Measurements from ENCODE around the gene SEPTIN3. TPM values are rescaled to one million over a fixed set of nuclear protein-coding genes. Genes with fewer than 3 reads are reported as not detected.

SEPTIN3 gene
- total and polyA plus RNA-seq, 2 of the 8 experiments (the other 6 are each of a cell fraction or from before 2014, with no cell fraction given), result 38.9 to 52.9 TPM

- TF ChIP-seq SIN3A (conservative IDR thresholded peaks at IDR 0.05 in 1 of 2, IDR thresholded peaks at IDR 0.05 in 1 of 2; ENCODE audit: low read depth in 1 of 2, low read length in 2 of 2) (peak in 1 of 2 experiments; percentile 62; a peak in 2 of 4 replicates), MAX (IDR thresholded peaks at IDR 0.05) (peak; percentile 66), CBX5 (IDR thresholded peaks at IDR 0.05; ENCODE audit: low read depth, low read length) (no peak), TCF12 (IDR thresholded peaks at IDR 0.05; ENCODE audit: low read depth, low read length) (no peak), RAD21 (IDR thresholded peaks at IDR 0.05 in 1 of 2, conservative IDR thresholded peaks at IDR 0.05 in 1 of 2; ENCODE audit: low read depth in 2 of 2, low read length in 2 of 2) (peak; percentile 95 to 96), RBBP5 (IDR thresholded peaks at IDR 0.05; ENCODE audit: borderline replicate concordance, low read depth, low read length) (no peak), SP1 (IDR thresholded peaks at IDR 0.05; ENCODE audit: low read depth, low read length) (no peak), CTCF (IDR thresholded peaks at IDR 0.05; ENCODE audit: control extremely low read depth in 1 of 3, insufficient read depth in 1 of 3, low read depth in 1 of 3, low read length in 3 of 3) (peak; percentile 92 to 96 (median 95)), RFX5 (IDR thresholded peaks at IDR 0.05; ENCODE audit: borderline replicate concordance, low read depth, low read length) (no peak), TBP (IDR thresholded peaks at IDR 0.05; ENCODE audit: low read depth, low read length) (no peak), TAF1 (IDR thresholded peaks at IDR 0.05; ENCODE audit: low read depth, low read length) (no peak), NRF1 (IDR thresholded peaks at IDR 0.05; ENCODE audit: low read depth, low read length) (no peak), MAFK (IDR thresholded peaks at IDR 0.05; ENCODE audit: low read depth, low read length) (0 out of 2 replicates have a peak, but pooled peaks have one; percentile 18), USF2 (IDR thresholded peaks at IDR 0.05; ENCODE audit: low read length) (no peak; the same call in 1 of the 2 replicates), CHD1 (IDR thresholded peaks at IDR 0.05; ENCODE audit: low read depth, low read length) (no peak), NANOG (IDR thresholded peaks at IDR 0.05; ENCODE audit: insufficient read depth, low read depth, low read length, poor library complexity, severe bottlenecking) (no peak), YY1 (IDR thresholded peaks at IDR 0.05; ENCODE audit: low read depth, low read length) (0 out of 2 replicates have a peak, but pooled peaks have one; percentile 39)
Observed at GRCh38 chr22:41940832-41941765, 28.1 kb upstream of the SEPTIN3 start (continued).
